Neural cell (in vitro differentiated cells): ENCODE results near the gene LYPD4. TPM values are rescaled to one million over a fixed set of nuclear protein-coding genes. Genes with fewer than 3 reads are reported as not detected.

Experiments
- H2AFZ ChIP-seq: fragments of 200-600, 300-800 bp; sonication (generic), shearing (Covaris generic); 2 replicates; pipeline ENCODE4 v1.6.0; 2014; ENCODE audit warnings: low read depth, mild to moderate bottlenecking, antibody characterized with exemption, low read length, moderate library complexity
- H3F3A ChIP-seq: fragments of 200-600 bp; shearing (Covaris generic); 2 replicates; pipeline ENCODE4 v1.6.1; 2016; ENCODE audit warnings: mild to moderate bottlenecking, moderate library complexity, mixed read lengths, antibody characterized with exemption, low read length; ENCODE audit not compliant: insufficient read depth, poor library complexity, severe bottlenecking
- H3K27ac ChIP-seq: fragments of 200-600, 300-800 bp; sonication (generic), shearing (Covaris generic); 2 replicates; pipeline ENCODE4 v1.5.1; 2014; ENCODE audit warnings: mild to moderate bottlenecking, low read length, moderate library complexity
- H3K27me3 ChIP-seq: fragments of 300-800, 200-600 bp; sonication (generic), shearing (Covaris generic); 2 replicates; pipeline ENCODE4 v1.6.0; 2014; ENCODE audit warnings: mild to moderate bottlenecking, low read depth, low read length, moderate library complexity; ENCODE audit not compliant: insufficient read depth
- H3K36me3 ChIP-seq: fragments of 300-800, 200-600 bp; sonication (generic), shearing (Covaris generic); 2 replicates; pipeline ENCODE4 v1.5.1; 2014; ENCODE audit warnings: mild to moderate bottlenecking, antibody characterized with exemption, low read length, moderate library complexity; ENCODE audit not compliant: insufficient read depth
- H3K4me2 ChIP-seq: fragments of 300-800, 200-600 bp; sonication (generic), shearing (Covaris generic); 2 replicates; pipeline ENCODE4 v1.6.0; 2014; ENCODE audit warnings: mild to moderate bottlenecking, low read length
- H3K4me3 ChIP-seq: fragments of 300-800, 200-600 bp; sonication (generic), shearing (Covaris generic); 2 replicates; pipeline ENCODE4 v1.5.1; 2014; ENCODE audit warnings: mild to moderate bottlenecking, low read length, moderate library complexity
- H3K79me2 ChIP-seq: fragments of 200-600 bp; shearing (Covaris generic); replicated peaks from 2 replicates; pipeline ENCODE4 v1.6.0; 2014; ENCODE audit warnings: mild to moderate bottlenecking, low read length, moderate library complexity; ENCODE audit not compliant: insufficient read depth
- H3K9ac ChIP-seq: fragments of 300-800, 200-600 bp; sonication (generic), shearing (Covaris generic); 2 replicates; pipeline ENCODE4 v1.6.1; 2016; ENCODE audit warnings: mild to moderate bottlenecking, low read length, mixed read lengths
- H3K9me2 ChIP-seq: fragments of 200-600 bp; shearing (Covaris generic); 2 replicates; pipeline ENCODE4 v1.6.1; 2016; ENCODE audit warnings: mild to moderate bottlenecking, low read length, mixed read lengths; ENCODE audit not compliant: insufficient read depth
- H3K9me3 ChIP-seq: fragments of 200-600, 300-800 bp; sonication (generic), shearing (Covaris generic); 2 replicates; pipeline ENCODE4 v1.6.1; 2016; ENCODE audit warnings: mild to moderate bottlenecking, mixed run types, low read length, moderate library complexity, mixed read lengths
- H4K20me1 ChIP-seq: fragments of 200-600 bp; shearing (Covaris generic); 2 replicates; pipeline ENCODE4 v1.6.1; 2016; ENCODE audit warnings: mild to moderate bottlenecking, mixed run types; ENCODE audit not compliant: insufficient read depth
- CTCF ChIP-seq: fragments of 450-650 bp; IDR thresholded peaks from 2 replicates; pipeline ENCODE4 v1.5.1; 2014; ENCODE audit warnings: antibody characterized with exemption, mild to moderate bottlenecking, moderate library complexity; ENCODE audit not compliant: poor library complexity, severe bottlenecking
- EP300 ChIP-seq: fragments of 450-650 bp; conservative IDR thresholded peaks from 2 replicates; pipeline ENCODE4 v1.6.1; 2014; ENCODE audit warnings: antibody characterized with exemption, mild to moderate bottlenecking, moderate library complexity; ENCODE audit not compliant: poor library complexity, severe bottlenecking
- EZH2 ChIP-seq: fragments of 200-600, 300-800 bp; shearing (Covaris generic), sonication (generic); IDR thresholded peaks from 2 replicates; pipeline ENCODE4 v1.6.1; 2014; ENCODE audit warnings: antibody characterized with exemption, low read length, borderline replicate concordance, mild to moderate bottlenecking; ENCODE audit not compliant: insufficient read depth, poor library complexity, severe bottlenecking
- MXI1 ChIP-seq: fragments of 450-650 bp; conservative IDR thresholded peaks from 2 replicates; pipeline ENCODE4 v1.6.1; 2014; ENCODE audit warnings: antibody characterized with exemption, mild to moderate bottlenecking; ENCODE audit not compliant: poor library complexity, severe bottlenecking
- POLR2AphosphoS5 ChIP-seq: IDR thresholded peaks from 2 replicates; pipeline ENCODE4 v1.6.1; 2012
- RAD21 ChIP-seq: fragments of 450-650 bp; conservative IDR thresholded peaks from 2 replicates; pipeline ENCODE4 v1.6.1; 2014; ENCODE audit warnings: antibody characterized with exemption, mild to moderate bottlenecking, moderate library complexity
- SMC3 ChIP-seq: fragments of 450-650 bp; conservative IDR thresholded peaks from 2 replicates; pipeline ENCODE4 v1.6.1; 2014; ENCODE audit warnings: antibody characterized with exemption, mild to moderate bottlenecking, moderate library complexity; ENCODE audit not compliant: poor library complexity
- TAF1 ChIP-seq: IDR thresholded peaks from 2 replicates; pipeline ENCODE4 v1.6.1; 2012; ENCODE audit warnings: low read depth
- polyA plus RNA-seq: library from polyadenylated mRNA; depleted of rRNA; stranded (reverse); fragments of >200 nt; gene quantifications from 2 replicates; pipeline ENCODE4 v1.2.3, GENCODE V29; 2014
- TF ChIP-seq, protein P1 (sequence below): IDR thresholded peaks from 2 replicates; pipeline ENCODE4 v1.6.1; 2012; ENCODE audit warnings: borderline replicate concordance

Gene LYPD4
- polyA plus RNA-seq, 1 donor from 2014 or later = not detected

DNA sequence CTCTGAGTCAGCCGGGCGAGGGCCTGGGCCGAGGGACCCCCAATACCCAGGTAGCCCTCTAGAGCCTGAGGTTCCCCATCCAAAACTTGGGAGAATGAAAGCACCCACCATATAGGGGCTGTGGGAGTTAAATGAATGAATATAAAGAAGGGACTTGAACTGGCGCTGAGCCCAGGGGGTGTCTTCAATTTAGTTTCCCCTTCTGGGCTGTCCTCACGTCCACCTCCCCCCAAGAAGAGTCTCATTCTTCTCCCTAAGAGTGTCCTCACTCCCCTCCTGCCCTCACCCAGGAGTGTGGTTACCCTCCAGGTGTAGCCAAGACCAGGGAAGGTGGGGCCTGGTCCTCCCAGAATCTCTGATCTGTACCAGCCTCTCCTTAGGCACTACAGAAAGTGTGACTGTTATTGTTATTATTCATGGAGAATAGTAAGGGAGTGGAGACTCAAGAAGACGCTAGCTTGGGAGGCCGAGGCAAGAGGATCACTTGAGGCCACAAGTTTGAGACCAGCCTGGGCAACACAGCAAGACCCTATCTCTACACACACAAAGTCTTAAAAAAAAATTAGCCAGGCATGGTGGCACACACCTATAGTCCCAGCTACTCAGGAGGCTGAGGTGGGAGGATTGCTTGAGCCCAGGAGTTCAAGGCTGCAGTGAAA lies 35.3 kb upstream of the LYPD4 start:
- Histone ChIP-seq H3K27me3 (peaks cover 26% of the 10 kb centered on the region), H3K79me2 (no peaks in the 10 kb centered on the region), H2AFZ (no peak overlapping the region), H3K4me2 (no peak overlapping the region), H3K4me3 (no peak overlapping the region), H4K20me1 (no peaks in the 10 kb centered on the region), H3F3A (no peaks in the 10 kb centered on the region), H3K27ac (no peak overlapping the region), H3K9ac (no peak overlapping the region), H3K36me3 (no peaks in the 10 kb centered on the region), H3K9me2 (no peaks in the 10 kb centered on the region), H3K9me3 (no peaks in the 10 kb centered on the region)
- TF ChIP-seq POLR2AphosphoS5 (no peak), EZH2 (no peak), SMC3 (no peak), MXI1 (no peak), CTCF (no peak), RAD21 (no peak), TAF1 (no peak), EP300 (no peak)
- TF ChIP-seq, protein P1, sequence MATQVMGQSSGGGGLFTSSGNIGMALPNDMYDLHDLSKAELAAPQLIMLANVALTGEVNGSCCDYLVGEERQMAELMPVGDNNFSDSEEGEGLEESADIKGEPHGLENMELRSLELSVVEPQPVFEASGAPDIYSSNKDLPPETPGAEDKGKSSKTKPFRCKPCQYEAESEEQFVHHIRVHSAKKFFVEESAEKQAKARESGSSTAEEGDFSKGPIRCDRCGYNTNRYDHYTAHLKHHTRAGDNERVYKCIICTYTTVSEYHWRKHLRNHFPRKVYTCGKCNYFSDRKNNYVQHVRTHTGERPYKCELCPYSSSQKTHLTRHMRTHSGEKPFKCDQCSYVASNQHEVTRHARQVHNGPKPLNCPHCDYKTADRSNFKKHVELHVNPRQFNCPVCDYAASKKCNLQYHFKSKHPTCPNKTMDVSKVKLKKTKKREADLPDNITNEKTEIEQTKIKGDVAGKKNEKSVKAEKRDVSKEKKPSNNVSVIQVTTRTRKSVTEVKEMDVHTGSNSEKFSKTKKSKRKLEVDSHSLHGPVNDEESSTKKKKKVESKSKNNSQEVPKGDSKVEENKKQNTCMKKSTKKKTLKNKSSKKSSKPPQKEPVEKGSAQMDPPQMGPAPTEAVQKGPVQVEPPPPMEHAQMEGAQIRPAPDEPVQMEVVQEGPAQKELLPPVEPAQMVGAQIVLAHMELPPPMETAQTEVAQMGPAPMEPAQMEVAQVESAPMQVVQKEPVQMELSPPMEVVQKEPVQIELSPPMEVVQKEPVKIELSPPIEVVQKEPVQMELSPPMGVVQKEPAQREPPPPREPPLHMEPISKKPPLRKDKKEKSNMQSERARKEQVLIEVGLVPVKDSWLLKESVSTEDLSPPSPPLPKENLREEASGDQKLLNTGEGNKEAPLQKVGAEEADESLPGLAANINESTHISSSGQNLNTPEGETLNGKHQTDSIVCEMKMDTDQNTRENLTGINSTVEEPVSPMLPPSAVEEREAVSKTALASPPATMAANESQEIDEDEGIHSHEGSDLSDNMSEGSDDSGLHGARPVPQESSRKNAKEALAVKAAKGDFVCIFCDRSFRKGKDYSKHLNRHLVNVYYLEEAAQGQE = no peak

GRCh38 chr19:41879080-41879479 lies 34.6 kb upstream of the LYPD4 start:
- no peak overlapping the region for H3K27ac ChIP-seq
- no peaks in the 10 kb centered on the region for H3K9me3 ChIP-seq
- H3K36me3 ChIP-seq = no peaks in the 10 kb centered on the region
- no peak overlapping the region for H3K9ac ChIP-seq
- no peaks in the 10 kb centered on the region for H3F3A ChIP-seq
- TF ChIP-seq, protein P1 = no peak
- no peak for TF ChIP-seq TAF1
- no peak for TF ChIP-seq EZH2
- no peak for TF ChIP-seq POLR2AphosphoS5
- no peak for TF ChIP-seq RAD21
- no peak for TF ChIP-seq CTCF
- TF ChIP-seq SMC3 = no peak
- TF ChIP-seq EP300 = no peak
- no peaks in the 10 kb centered on the region for H3K9me2 ChIP-seq
- H3K79me2 ChIP-seq = no peaks in the 10 kb centered on the region
- no peaks in the 10 kb centered on the region for H4K20me1 ChIP-seq
- H3K4me3 ChIP-seq = no peak overlapping the region
- no peak overlapping the region for H2AFZ ChIP-seq
- H3K27me3 ChIP-seq = peaks cover 26% of the 10 kb centered on the region
- no peak overlapping the region for H3K4me2 ChIP-seq
